ENCODE results near the gene ADCY10. TPM values are rescaled to one million over a fixed set of nuclear protein-coding genes. Genes with fewer than 3 reads are reported as not detected.

Gene ADCY10
- polyA plus RNA-seq, 4 donors: 0.24 to 0.66 (median 0.46) TPM

DNA sequence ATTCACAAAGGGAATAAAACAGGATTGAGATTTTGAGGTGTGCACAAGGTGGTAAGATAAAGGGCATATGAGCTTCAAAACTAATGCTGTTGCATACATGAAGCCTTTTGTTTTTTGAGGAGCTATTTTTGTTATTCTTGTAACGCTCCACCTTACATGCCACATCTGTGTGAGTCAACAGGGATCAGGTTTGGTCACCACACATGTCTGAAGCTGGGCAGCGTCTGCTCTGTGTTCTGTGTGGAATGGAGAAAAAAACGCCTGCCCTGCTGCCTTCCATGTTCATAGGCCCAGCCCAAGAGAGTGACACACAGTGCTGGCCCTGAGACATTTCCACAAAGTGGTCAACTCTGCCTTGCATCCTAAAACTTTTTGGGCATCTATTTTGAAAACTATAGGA, 124.4 kb downstream of the ADCY10 start:
- DNase-seq (ENCODE audit: low read depth in 4 of 4, low spot score in 3 of 4): no peak

- no peak for DNase-seq (ENCODE audit: low read depth in 4 of 4, low spot score in 3 of 4)
These were observed 127.4 kb downstream of the ADCY10 start for GRCh38 chr1:167786502-167786901.

GRCh38 chr1:167784876-167785550, 128.9 kb downstream of the ADCY10 start:
- DNase-seq (ENCODE audit: low read depth in 4 of 4, low spot score in 3 of 4): no peak

DNA sequence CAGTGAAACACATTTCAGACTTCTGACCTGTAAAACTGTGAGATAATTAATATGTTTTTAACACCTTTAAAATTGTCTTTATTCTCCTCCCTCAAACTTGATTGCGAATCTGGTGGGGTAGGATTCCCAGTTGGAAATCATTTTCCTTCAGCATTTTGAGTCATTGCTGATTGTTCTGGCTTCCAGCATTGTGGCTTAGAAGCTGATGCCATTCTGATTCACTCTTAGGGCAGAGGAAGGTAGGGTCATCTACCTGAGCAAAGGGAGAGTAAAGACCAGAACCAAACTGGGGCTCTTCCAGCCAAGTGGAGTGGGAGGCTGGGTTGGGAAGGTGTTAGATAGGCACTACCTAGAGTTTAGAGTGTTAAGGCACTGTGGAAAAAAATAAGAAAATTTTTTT, 131.0 kb downstream of the ADCY10 start:
- DNase-seq (ENCODE audit: low read depth in 4 of 4, low spot score in 3 of 4): no peak

DNA sequence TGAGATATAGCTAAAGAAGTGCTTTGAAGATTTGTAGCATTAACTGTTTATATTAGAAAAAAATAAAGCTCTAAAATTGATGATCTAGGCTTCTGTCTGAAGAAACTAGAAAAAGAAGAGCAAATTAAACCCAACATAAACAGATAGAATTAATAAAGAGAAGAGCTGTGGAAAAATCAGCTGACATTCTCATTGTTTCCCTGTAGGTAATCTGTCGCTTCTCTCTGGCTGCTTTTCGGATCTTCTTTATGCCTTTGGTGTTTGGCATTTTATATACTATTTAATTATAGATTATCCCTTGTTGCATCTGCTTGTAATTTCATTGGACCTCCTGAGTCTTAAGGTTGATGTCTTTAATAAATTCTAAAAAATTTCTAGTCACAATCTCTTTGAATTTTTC, 132.4 kb downstream of the ADCY10 start:
- no peak for DNase-seq (ENCODE audit: low read depth in 4 of 4, low spot score in 3 of 4)

- DNase-seq (ENCODE audit: low read depth in 4 of 4, low spot score in 3 of 4): no peak
These were observed 136.7 kb downstream of the ADCY10 start for GRCh38 chr1:167777269-167777650.

DNA sequence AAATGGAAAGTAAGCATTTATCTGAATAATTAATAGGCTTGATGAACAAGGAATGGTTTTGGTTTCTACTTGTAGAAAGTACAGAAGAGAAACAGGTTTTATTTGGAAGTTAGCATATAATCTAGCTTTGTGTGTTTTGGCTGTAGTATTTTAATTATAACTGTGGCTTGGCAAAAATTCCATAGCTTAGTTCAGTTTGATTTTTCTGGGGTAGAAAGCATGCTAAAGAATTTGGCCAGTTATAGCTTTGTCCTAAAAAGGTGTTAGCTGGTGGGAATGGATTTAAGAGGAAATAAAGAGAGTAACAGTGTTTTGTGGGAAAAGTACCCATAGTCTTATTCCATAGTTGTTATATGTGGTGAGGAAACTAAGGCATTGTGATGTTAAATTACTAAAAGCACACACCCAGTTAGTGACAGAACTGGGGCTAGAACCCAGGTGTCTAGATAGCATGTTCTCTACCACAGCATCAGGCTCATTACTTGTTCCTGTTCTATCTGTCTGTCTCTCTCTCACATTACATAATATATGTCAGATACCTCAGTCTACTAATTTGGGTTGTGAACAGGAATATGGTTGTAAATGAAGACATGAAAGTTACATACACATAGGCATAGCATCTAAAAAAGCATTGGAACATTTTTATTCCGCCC, 137.2 kb downstream of the ADCY10 start:
- DNase-seq (ENCODE audit: low read depth in 4 of 4, low spot score in 3 of 4): no peak

DNA sequence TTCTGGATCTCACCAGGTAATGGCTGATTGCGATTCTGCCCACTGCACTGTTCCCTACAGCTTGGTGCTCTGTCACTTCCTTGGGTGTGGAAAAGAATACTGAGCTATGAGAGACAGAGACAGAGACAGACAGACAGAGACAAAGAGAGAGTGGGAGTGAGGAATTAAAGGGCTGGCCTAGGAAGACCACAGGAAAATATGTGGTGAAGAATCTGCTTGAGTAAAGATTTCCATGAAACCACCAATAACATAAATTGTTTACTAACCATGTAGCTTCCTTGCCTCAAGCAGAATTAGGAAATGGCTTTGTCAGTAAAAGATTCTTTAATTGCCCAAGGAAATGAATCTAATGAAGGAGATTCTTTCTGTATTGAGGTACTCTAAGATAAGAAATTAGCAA, 137.8 kb downstream of the ADCY10 start:
- no peak for DNase-seq (ENCODE audit: low read depth in 4 of 4, low spot score in 3 of 4)

- DNase-seq (ENCODE audit: low read depth in 4 of 4, low spot score in 3 of 4): no peak
These were observed 138.8 kb downstream of the ADCY10 start for GRCh38 chr1:167775178-167775577.

- no peak for DNase-seq (ENCODE audit: low read depth in 4 of 4, low spot score in 3 of 4)
These were observed 139.2 kb downstream of the ADCY10 start for GRCh38 chr1:167774710-167775109.

- no peak for DNase-seq (ENCODE audit: low read depth in 4 of 4, low spot score in 3 of 4)
These were observed 140.4 kb downstream of the ADCY10 start for GRCh38 chr1:167773516-167773915.

DNA sequence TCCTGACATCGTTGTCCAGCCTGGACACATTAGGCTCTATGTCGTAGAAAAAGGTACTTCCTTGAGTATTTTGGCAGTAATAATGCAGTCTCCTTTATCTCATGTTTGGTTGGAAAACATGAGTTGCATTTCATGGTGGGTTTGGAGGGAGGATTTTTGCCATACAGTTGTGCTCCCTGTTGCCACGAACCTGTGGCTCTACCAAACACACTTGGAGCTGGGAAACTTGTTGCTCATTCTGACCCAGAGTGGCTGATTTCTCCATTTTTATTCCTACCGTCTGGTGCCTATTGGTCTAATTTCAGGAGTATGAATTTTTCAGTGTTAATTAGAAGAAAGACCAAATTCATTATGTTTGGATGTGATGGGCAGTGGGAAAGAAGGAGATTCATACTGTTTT, 141.5 kb downstream of the ADCY10 start:
- DNase-seq (ENCODE audit: low read depth in 4 of 4, low spot score in 3 of 4): no peak

GRCh38 chr1:167770127-167770526, 143.8 kb downstream of the ADCY10 start:
- DNase-seq (ENCODE audit: low read depth in 4 of 4, low spot score in 3 of 4): no peak

GRCh38 chr1:167767761-167768160, 146.2 kb downstream of the ADCY10 start:
- no peak for DNase-seq (ENCODE audit: low read depth in 4 of 4, low spot score in 3 of 4)

GRCh38 chr1:167766538-167766937, 147.4 kb downstream of the ADCY10 start:
- no peak for DNase-seq (ENCODE audit: low read depth in 4 of 4, low spot score in 3 of 4)

DNA sequence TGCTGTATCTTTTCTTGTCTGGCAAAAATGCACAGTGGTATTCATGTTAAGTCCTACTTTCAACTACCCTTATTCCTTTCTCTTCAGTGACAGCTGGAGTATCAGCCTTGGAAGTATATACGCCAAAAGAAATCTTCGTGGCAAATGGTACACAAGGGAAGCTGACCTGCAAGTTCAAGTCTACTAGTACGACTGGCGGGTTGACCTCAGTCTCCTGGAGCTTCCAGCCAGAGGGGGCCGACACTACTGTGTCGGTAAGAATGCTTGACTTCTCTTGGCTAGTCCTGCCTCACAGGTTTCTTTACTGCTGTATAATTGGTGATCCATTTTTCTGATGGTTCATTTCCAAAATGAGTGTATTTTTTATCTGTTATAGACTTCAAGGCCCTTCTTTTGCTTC, 148.4 kb downstream of the ADCY10 start:
- DNase-seq (ENCODE audit: low read depth in 4 of 4, low spot score in 3 of 4): no peak

DNA sequence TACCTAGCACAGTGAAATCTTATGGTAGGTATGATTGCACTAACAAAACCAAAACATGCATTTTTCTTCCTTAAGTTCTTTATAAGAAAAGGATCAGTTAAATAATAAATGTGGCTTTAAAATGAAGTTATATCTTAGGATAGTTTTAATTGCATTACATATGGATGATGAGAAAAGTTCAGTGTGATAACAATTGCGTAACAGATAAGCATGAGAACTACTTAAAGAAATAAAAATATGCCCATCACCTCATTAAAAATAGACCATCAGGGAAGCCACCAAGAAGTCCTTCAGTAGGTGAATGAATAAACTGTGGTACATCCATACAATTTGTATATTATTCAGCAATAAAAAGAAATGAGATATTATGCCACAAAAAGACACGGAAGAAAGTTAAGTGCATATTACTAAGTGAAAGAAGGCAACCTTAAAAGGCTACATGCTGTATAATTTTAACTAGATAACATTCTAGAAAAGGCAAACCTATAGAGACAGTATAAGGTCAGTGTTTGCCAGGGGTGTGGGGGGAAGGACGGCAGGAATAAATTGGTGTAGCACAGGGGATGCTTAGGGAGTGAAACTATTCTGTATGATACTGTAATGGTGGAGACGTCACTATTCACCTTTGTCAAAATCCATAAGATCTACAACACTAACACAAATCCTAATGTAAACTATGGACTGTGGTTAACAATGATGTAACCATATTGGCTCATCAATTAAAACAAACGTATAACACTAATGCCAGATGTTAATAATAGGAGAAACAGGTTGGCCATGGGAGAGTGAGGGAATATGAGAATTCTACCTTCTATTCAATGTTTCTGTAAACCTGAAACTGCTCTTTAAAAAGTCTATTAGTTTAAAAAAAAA, 149.2 kb downstream of the ADCY10 start:
- no peak for DNase-seq (ENCODE audit: low read depth in 4 of 4, low spot score in 3 of 4)

GRCh38 chr1:167763525-167764220, 150.3 kb downstream of the ADCY10 start:
- no peak for DNase-seq (ENCODE audit: low read depth in 4 of 4, low spot score in 3 of 4)

DNA sequence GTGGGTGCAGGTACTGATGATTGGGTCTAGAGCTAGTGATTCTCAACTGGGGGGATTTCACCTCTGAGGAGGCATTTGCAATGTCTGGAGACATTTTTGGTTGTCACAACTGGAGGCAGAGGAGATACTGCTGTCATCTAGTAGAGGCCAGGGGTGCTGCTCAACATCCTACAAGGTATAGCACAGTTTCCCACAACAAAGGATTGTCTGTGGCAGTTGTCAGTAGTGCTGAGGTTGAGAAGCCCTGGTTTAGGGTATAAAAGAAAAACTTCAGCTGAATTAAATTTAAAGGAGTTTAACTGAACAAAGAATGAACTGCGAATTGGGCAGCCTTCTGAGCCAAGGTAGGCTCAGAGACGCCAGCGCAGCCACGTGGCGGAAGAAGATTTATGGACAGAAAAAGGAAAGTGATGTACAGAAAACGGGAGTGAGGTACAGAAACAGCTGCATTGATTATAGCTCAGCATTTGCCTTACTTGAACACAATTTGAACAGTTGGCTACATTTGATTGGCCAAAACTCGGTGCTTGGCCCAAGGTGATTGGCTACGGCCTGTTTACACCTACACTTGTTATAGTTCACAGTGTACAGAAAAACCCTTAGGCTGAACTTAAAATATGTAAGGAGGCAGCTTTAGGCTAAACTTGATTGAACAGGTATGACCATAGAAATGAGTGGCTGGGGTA, 151.7 kb downstream of the ADCY10 start:
- no peak for DNase-seq (ENCODE audit: low read depth in 4 of 4, low spot score in 3 of 4)

DNA sequence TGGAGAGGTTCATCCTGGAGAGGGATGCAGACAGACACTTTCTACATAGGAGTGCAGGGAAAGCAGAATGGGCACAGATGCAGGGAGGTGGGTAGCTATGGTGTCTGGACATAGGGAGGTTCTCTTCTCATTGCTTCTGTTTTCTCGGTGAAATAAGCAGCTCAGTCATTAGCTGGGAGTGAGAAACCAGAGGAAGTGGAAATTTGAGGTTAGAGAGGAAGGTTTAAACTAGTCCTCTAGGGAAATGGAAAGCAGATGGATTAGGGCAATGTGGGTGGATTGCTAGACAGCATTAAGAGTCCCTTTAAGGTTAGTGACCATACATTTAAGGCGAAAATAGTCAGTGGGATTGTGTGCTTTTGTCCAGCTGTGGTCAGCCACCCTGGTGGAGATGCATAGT, 152.5 kb downstream of the ADCY10 start:
- DNase-seq (ENCODE audit: low read depth in 4 of 4, low spot score in 3 of 4): no peak
